ENCODE data around the gene ARL5A. TPM values are rescaled to one million over a fixed set of nuclear protein-coding genes. Genes with fewer than 3 reads are reported as not detected.

The ARL5A gene
- total and polyA plus RNA-seq, 2 donors (not counting 1 experiment from before 2014, with no cell fraction given): 29.8 to 40.3 TPM

DNA sequence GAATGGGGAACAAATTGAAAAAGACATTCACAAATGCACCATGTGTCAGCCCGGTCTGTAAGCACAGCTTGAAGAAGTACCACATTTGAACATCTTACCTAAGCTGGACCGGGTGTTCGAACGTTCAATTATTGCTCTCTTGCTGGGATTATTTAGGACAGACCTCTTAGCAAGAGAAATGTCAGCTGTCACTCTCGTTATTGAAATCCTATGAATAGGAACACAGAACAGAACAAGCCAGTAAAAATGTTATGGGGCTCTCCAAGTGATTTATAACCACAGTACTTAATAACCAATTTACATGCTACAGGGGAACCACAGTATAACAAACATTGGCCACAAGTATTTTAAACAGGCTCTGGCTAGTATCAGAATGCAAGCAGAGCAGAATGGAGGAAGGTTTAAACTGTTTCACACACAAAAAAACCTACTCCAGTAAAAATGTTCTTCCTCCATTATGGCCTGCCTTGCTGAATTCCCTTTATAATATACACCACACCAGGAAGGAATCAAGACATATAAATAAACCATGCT, 32.5 kb upstream of the ARL5A start:
- Histone ChIP-seq H2AFZ (ENCODE audit: low read length) (no peak overlapping the region), H3K9ac (ENCODE audit: insufficient read depth, low read length) (no peak overlapping the region), H3K4me3 (replicated peaks in 1 of 4; ENCODE audit: control extremely low read depth in 1 of 4, insufficient read depth in 1 of 4, low read depth in 3 of 4, low read length in 4 of 4) (no peak overlapping the region), H3K27ac (ENCODE audit: insufficient read depth, low read length) (no peak overlapping the region), H4K20me1 (ENCODE audit: control insufficient read depth, extremely low read depth, insufficient read depth, low read length) (no peaks in the 10 kb centered on the region), H3K4me2 (ENCODE audit: extremely low read depth, insufficient read depth, low read length) (no peak overlapping the region), H3K27me3 (ENCODE audit: control insufficient read depth, insufficient read depth, low read length) (no peaks in the 10 kb centered on the region), H3K4me1 (ENCODE audit: control insufficient read depth, extremely low read depth, insufficient read depth, low read length) (no peaks in the 10 kb centered on the region), H3K79me2 (ENCODE audit: control insufficient read depth, insufficient read depth, low read length) (no peaks in the 10 kb centered on the region), H3K36me3 (ENCODE audit: control insufficient read depth, insufficient read depth, low read length) (no peaks in the 10 kb centered on the region), H3K9me3 (ENCODE audit: control insufficient read depth, insufficient read depth, low read depth, low read length) (no peaks in the 10 kb centered on the region)
- TF ChIP-seq, protein P1, sequence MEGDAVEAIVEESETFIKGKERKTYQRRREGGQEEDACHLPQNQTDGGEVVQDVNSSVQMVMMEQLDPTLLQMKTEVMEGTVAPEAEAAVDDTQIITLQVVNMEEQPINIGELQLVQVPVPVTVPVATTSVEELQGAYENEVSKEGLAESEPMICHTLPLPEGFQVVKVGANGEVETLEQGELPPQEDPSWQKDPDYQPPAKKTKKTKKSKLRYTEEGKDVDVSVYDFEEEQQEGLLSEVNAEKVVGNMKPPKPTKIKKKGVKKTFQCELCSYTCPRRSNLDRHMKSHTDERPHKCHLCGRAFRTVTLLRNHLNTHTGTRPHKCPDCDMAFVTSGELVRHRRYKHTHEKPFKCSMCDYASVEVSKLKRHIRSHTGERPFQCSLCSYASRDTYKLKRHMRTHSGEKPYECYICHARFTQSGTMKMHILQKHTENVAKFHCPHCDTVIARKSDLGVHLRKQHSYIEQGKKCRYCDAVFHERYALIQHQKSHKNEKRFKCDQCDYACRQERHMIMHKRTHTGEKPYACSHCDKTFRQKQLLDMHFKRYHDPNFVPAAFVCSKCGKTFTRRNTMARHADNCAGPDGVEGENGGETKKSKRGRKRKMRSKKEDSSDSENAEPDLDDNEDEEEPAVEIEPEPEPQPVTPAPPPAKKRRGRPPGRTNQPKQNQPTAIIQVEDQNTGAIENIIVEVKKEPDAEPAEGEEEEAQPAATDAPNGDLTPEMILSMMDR (conservative IDR thresholded peaks at IDR 0.05 in 1 of 2, IDR thresholded peaks at IDR 0.05 in 1 of 2; ENCODE audit: low read depth in 1 of 2, low read length in 2 of 2): no peak
- no peak for TF ChIP-seq EZH2 (IDR thresholded peaks at IDR 0.05; ENCODE audit: low read length, missing control alignments)
- DNase-seq (ENCODE audit: low read depth in 2 of 2): peak in 1 of 2 donors; percentile 47

- Histone ChIP-seq H3K79me2 (ENCODE audit: control insufficient read depth, insufficient read depth, low read length) (no peaks in the 10 kb centered on the region), H3K4me1 (ENCODE audit: control insufficient read depth, extremely low read depth, insufficient read depth, low read length) (no peaks in the 10 kb centered on the region), H3K9ac (ENCODE audit: insufficient read depth, low read length) (no peak overlapping the region), H2AFZ (ENCODE audit: low read length) (no peak overlapping the region), H4K20me1 (ENCODE audit: control insufficient read depth, extremely low read depth, insufficient read depth, low read length) (no peaks in the 10 kb centered on the region), H3K27me3 (ENCODE audit: control insufficient read depth, insufficient read depth, low read length) (no peaks in the 10 kb centered on the region), H3K4me2 (ENCODE audit: extremely low read depth, insufficient read depth, low read length) (no peak overlapping the region), H3K4me3 (replicated peaks in 1 of 4; ENCODE audit: control extremely low read depth in 1 of 4, insufficient read depth in 1 of 4, low read depth in 3 of 4, low read length in 4 of 4) (no peak overlapping the region), H3K36me3 (ENCODE audit: control insufficient read depth, insufficient read depth, low read length) (no peaks in the 10 kb centered on the region), H3K9me3 (ENCODE audit: control insufficient read depth, insufficient read depth, low read depth, low read length) (no peaks in the 10 kb centered on the region), H3K27ac (ENCODE audit: insufficient read depth, low read length) (no peak overlapping the region)
- no peak for DNase-seq (ENCODE audit: low read depth in 2 of 2)
- TF ChIP-seq, protein P1 (conservative IDR thresholded peaks at IDR 0.05 in 1 of 2, IDR thresholded peaks at IDR 0.05 in 1 of 2; ENCODE audit: low read depth in 1 of 2, low read length in 2 of 2): no peak
- TF ChIP-seq EZH2 (IDR thresholded peaks at IDR 0.05; ENCODE audit: low read length, missing control alignments): no peak
These were observed 32.0 kb upstream of the ARL5A start for GRCh38 chr2:151860210-151860609.

- no peaks in the 10 kb centered on the region for H3K79me2 ChIP-seq (ENCODE audit: control insufficient read depth, insufficient read depth, low read length)
- H3K36me3 ChIP-seq (ENCODE audit: control insufficient read depth, insufficient read depth, low read length): no peaks in the 10 kb centered on the region
- no peak overlapping the region for H2AFZ ChIP-seq (ENCODE audit: low read length)
- no peaks in the 10 kb centered on the region for H3K27me3 ChIP-seq (ENCODE audit: control insufficient read depth, insufficient read depth, low read length)
- no peaks in the 10 kb centered on the region for H3K4me1 ChIP-seq (ENCODE audit: control insufficient read depth, extremely low read depth, insufficient read depth, low read length)
- no peaks in the 10 kb centered on the region for H3K9me3 ChIP-seq (ENCODE audit: control insufficient read depth, insufficient read depth, low read depth, low read length)
- H3K9ac ChIP-seq (ENCODE audit: insufficient read depth, low read length): no peak overlapping the region
- no peaks in the 10 kb centered on the region for H4K20me1 ChIP-seq (ENCODE audit: control insufficient read depth, extremely low read depth, insufficient read depth, low read length)
- no peak for DNase-seq (ENCODE audit: low read depth in 2 of 2)
- no peak overlapping the region for H3K27ac ChIP-seq (ENCODE audit: insufficient read depth, low read length)
- TF ChIP-seq, protein P1 (conservative IDR thresholded peaks at IDR 0.05 in 1 of 2, IDR thresholded peaks at IDR 0.05 in 1 of 2; ENCODE audit: low read depth in 1 of 2, low read length in 2 of 2): no peak
- no peak for TF ChIP-seq EZH2 (IDR thresholded peaks at IDR 0.05; ENCODE audit: low read length, missing control alignments)
- H3K4me3 ChIP-seq (replicated peaks in 1 of 4; ENCODE audit: control extremely low read depth in 1 of 4, insufficient read depth in 1 of 4, low read depth in 3 of 4, low read length in 4 of 4): no peak overlapping the region
- H3K4me2 ChIP-seq (ENCODE audit: extremely low read depth, insufficient read depth, low read length): no peak overlapping the region
These were observed 29.4 kb upstream of the ARL5A start for GRCh38 chr2:151857650-151858049.

Data from fibroblast of lung (primary cell).